Left renal pelvis (tissue), 4 donors: Measurements from ENCODE around the gene ZBTB47. TPM values are rescaled to one million over a fixed set of nuclear protein-coding genes. Genes with fewer than 3 reads are reported as not detected.

Experiments used
- DNase-seq, 4 donors: peaks; one replicate each; pipeline ENCODE4 v3.0.0-alpha.2; 2013; ENCODE audit warnings: low read depth in 4 of 4, low spot score in 3 of 4
- polyA plus RNA-seq, 4 donors: library from polyadenylated mRNA; unstranded; fragments of 120-200 nt; gene quantifications; one replicate each; pipeline ENCODE4 v1.2.1, GENCODE V29; 2013; ENCODE audit not compliant: insufficient read length in 4 of 4

The ZBTB47 gene
- polyA plus RNA-seq, result 10 to 100 TPM; 13.5 to 34.0 (median 15.4) TPM

DNA sequence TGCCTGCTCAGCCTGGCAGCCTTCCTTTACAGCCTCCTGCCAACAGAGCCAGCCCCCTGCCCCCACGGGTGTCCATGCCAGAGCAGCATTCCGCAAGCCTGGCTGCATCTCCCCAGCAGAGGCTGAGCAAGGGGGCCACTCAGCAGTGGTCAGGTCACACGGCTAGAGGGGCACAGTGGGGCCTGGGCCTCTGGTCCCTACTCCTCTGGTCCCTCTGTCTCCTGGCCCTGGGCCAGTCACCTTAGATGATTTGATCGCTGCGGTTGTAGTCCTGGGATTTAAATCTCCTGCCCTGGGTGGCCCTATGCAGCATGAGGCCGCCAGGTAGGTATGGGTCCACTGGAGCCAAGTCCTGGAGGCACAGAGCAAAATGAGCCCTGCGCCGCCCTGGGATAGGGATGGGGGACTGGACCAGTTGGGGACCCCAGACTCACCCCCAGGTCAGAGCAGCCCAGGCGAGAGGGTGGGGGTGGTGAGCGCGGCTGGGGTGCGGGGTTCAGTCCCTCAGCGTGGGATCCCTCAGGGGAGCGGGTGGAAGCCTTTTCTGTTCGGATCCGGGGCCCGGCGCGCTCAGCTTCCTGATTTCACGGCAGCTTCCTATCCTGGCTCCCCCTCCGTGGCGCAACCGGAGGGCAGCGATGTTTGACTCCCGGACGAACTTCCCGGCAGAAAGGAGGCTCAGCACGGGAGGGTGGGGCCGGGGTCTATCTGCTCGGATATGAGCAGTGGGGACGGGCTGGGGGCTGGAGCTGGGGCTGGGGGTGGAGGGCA is at the start of gene ZBTB47:
ZBTB47 (plus strand) TSS at position 138 of the 771 bp plus-strand sequence. CDS start 4,659 bp downstream, outside the sequence.
- no peak for DNase-seq

DNA sequence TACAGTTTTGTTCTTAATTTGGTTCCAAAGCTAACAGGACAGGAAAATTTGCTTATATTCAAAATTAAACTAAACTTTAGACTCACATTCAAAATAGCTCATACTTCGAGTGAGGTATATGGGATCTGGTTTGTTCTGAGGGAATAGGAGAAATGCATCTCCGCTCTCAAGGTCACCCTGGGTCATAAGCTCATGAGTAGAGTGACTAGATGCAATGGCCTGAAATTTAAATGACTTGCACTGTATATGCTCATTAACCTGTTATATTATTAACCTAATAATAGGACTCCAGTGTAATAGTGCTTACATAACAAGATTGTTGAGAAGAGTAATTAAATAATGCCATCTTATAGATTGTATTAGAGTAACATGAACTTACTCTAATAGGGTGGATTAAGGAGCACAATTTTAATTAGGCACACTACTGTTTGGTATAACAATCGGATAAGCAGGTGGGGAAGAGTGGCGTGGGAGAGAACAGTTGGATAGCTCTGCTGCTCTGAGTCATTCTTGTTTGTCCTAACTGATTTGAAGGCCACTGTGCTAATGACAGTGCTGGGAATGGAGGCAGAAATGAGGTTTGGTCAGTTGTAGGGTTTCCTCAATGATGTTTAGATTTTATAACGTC is 47.8 kb upstream of the ZBTB47 start:
- no peak for DNase-seq

DNA sequence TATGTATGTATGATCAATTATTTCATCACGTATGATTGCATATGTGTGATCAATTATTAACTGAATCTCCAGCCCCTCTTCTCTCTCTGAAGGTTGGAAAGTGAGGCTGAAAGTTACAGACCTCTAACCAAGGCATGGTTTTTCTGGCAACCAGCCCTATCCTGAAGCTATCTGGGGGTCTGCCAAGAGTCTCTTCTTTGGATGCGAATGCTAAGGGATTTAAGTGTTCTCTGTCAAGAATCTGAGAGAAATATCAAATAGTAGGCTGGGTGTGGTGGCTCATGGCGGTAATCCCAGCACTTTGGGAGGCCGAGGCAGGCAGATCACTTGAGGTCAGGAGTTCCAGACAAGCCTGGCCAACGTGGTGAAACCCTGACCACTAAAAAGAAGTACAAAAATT is 44.9 kb upstream of the ZBTB47 start:
- no peak for DNase-seq

DNA sequence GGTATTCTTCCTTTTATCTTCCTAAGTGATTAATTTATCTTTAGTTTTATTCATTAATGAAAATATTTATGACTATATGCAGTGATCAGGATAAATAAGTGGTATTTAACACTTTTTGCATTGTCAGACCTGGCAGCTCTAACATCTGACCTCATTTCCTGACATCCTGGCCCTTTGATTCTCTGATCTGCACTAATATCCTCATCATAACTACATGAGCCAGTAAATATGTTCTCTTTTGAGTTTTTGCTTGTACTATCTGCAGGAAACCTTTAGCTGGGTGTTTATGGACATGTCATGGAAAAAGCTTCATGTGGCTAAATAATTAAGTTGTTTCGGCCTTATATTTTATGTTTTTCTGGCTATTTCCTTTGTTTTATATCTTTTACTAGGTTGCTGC is 42.5 kb upstream of the ZBTB47 start:
- no peak for DNase-seq

DNA sequence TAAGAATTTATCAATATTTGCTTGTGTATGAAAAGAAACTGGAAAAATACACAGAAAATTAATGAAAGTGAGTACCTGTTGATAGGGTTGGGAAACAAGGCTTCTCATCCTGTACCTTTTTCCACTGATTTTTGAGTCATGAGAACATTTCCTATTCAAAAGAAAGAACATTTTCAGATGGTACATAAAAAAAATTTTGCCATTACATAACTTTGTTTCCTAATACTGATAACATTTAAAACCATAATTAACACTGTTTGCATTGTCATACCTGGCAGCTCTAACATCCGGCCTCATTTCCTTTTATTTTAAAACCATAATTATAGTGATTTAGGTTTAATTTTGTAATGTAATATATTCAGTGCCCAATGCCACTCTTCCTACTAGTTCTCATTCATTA is 41.3 kb upstream of the ZBTB47 start:
- DNase-seq, result no peak

DNA sequence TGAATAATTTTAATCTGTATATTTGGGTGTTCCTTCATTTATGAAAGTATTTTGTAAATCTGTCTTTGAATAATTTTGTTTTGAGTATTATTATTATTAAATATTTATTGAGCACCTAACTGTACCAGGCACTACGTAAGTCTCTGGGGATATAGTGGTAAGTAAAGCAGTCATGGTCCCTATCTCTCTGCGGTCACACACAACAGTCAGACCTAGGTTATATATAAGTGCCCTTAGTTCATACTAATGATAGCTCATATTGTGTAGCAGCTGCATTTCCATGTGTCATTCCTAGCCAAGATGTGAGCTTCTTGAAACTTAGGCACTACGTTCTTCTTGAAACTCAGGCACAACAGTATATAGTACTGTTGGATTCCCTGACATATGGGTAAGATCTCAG is 40.6 kb upstream of the ZBTB47 start:
- DNase-seq, result no peak

DNA sequence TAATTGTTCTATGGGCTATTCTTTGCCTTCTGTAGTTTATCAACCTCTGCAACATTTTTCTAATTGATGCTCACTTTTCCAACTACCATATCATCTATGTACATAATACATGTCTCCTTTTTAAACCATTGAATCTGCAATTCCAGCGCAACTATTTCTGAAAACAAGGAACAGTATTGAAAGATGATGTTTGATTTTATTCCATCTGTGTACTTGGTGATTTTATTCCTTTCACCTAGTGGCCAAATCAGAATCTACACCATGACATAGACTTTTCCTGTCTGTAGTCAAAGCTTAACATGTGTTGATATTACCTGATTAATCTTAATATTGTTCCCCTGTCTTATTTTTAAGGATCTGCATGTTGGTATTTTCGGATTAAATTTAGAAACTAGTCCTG is 40.0 kb upstream of the ZBTB47 start:
- DNase-seq, result no peak

DNA sequence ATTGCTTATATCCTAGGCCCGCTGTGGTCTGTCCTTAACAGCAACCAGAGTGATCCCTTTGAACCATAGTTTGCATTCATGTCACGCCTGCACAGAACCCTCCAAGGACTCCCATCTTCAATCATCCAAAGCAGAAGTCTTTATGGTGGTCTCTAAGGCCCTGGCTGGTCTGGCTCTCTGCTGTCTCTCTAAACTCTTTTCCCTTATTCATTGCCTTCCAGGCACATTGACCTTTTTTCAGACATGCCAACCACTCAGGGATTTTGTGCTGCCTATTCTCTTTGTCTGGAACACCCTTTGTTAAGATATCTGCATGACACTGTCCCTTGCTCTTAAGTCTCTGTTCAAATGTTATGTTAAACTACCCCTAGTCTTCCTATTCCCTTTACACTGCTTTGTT is 21.9 kb upstream of the ZBTB47 start:
- no peak for DNase-seq

DNA sequence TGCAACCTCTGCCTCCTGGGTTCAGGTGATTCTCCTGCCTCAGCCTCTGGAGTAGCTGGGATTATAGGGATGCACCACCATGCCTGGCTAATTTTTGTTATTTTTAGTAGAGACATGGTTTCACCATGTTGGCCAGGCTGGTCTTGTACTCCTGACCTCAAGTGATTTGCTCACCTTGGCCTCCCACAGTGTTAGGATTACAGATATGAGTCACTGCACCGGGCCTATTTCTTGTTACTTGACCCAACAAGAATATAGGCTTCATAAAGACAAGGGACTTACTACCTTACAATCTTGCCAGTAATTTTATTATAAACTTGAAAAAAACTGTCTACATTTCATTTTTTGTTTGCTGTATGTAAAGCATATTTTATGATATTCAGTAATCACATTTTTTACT is 21.4 kb upstream of the ZBTB47 start:
- no peak for DNase-seq

DNA sequence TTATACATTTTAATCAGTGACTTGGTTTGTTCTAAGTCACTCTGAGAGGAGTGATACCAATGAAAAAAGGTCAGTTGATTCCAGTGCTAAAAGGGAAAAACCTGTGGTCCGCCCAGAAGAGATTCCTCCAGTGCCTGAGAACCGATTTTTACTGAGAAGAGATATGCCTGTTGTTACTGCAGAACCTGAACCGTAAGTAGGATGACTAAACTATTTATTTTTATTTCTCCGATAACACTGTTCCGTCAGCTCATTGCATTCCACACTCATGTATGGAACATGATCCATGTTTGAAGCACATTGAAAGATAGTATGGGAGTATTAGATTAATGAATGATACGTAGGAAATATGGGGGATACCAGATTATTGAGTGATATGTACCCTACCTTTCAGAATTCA is 20.0 kb upstream of the ZBTB47 start:
- no peak for DNase-seq

DNA sequence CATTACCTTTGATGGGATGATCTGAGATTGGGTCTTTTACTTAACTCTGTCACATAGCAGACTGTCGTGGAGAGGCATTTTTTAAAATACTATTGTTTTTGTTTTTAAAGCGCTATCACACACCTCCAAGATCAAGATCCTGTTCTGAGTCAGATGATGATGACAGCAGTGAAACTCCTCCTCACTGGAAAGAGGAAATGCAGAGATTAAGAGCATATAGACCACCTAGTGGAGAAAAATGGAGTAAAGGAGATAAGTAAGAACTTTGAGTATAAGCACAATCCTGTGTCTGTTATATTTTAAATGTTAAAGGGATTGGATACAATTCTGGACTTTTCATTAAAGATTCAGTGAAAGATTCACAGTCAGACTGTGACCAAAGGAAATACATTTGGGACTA is 18.4 kb upstream of the ZBTB47 start:
- no peak for DNase-seq

DNA sequence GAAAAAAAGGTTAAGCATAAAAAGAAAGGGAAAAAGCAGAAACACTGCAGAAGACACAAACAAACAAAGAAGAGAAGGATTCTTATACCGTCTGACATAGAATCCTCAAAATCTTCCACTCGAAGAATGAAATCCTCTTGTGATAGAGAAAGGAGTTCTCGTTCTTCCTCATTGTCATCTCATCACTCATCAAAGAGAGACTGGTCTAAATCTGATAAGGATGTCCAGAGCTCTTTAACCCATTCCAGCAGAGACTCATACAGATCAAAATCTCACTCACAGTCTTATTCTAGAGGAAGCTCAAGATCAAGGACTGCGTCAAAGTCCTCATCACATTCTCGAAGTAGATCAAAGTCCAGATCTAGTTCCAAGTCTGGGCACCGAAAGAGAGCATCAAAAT is 16.5 kb upstream of the ZBTB47 start:
- DNase-seq, result no peak

DNA sequence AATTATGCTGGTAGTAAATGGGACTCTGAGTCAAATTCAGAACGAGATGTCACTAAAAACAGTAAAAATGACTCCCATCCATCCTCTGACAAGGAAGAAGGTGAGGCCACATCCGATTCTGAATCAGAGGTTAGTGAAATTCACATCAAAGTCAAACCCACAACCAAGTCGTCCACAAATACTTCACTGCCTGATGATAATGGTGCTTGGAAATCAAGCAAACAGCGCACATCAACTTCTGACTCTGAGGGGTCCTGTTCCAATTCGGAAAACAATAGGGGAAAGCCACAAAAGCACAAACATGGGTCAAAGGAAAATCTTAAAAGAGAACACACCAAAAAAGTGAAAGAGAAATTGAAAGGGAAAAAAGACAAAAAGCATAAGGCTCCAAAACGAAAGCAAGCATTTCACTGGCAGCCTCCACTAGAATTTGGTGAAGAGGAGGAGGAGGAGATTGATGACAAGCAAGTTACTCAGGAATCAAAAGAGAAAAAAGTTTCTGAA is 15.1 kb upstream of the ZBTB47 start:
- DNase-seq, result no peak

DNA sequence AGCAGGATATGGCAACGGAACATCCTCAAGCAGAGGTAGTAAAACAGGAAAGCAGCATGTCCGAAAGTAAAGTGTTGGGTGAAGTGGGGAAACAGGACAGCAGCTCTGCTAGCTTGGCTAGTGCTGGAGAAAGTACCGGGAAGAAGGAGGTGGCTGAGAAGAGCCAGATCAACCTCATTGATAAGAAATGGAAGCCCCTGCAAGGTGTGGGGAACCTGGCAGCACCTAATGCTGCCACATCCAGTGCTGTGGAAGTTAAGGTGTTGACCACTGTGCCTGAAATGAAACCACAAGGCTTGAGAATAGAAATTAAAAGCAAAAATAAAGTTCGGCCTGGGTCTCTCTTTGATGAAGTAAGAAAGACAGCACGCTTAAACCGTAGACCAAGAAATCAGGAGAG is 14.3 kb upstream of the ZBTB47 start:
- DNase-seq, result no peak

DNA sequence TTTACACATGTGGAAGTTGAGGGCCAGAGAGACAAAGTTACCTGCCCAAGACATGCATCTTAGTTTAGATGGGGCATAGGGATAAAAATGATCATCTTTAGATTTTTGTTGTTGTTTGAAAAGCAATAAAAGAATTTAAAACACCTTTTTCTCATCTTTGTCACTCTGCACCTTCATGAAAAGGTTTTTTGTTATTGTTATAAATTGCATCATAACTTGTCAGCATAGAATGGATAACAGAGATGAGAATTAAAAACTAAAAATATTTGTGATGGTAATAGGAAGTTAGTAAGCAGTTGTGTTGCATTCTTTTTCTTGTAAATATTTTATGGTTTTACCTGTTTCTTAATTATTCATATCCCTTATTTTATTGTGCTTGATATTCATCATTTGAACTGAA is 13.4 kb upstream of the ZBTB47 start:
- no peak for DNase-seq

DNA sequence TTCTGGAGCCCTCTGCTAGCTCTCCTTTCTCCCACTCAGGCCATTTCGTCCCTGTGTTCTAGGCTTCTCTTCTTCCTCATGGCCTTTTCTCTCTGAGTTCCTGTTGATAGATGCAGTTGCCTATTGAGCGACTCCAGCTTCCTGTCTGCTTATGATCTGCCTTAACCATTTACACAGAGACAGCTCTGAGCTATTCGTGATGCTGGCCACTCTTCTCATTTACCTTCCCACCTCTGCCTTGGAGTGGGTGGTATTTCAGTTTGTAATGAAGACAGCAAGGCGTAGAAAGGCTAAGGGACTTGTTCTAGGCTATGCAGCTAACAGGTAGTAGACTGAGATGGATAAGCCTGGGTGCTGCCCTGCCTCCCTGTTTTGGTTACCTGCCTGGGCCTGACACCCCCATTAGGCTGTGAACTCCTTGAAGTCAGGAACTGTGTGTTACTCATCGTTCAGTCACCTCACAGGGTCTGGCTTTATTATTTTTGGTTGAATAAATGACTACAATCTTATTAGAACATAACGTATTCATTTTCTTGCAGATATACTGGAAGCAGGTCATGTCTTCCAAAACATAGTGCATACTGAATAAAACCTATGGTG is 12.6 kb upstream of the ZBTB47 start:
- DNase-seq, result no peak

DNA sequence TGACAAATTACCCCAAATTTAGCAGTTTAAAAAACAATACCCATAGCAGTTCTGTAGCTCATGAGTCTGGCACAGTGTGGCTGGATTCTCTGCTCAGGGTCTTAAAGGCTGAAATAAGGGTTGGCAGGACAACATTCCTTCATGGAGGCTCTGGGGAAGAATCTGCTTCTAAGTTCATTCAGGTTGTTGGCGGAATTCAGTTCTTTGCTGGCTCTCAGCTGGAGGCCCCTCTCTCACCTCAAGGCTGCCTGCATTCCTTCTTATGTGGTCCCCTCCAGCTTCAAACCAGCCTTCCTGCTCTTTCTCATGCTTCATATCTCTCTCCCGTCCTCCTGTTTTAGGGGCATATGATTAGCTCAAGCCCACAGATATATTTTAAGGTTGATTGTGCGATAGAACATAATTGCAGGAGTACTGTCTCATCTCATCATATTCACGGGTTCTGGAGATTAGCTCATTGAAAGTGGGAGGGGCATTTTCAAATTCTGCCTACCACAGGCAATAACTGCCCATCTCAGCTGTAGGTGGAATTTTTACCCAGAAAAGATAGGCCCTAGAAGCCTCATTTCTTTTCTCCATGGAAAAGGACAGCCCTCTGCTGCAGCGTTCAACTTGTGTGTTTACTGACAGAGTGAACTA is 5.6 kb upstream of the ZBTB47 start:
- DNase-seq, result no peak

DNA sequence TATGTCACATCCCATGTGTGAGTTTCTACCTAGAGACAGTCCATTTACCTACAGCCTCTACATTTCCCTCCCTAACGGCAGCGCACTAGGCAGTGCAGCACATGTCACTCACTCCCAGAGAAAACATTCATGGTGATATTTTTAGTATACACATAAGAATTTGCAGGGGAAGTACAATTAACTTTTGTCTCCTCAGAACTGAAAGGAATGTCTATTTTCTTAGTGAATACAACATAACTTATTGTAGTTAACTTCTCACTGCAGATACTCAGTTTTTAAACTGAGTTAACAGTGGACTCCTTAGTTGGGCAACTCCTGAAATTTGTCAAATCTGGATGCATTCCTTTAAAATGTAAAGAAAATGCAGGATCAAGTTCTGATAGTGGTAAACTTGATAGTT is 4.5 kb upstream of the ZBTB47 start:
- no peak for DNase-seq

DNA sequence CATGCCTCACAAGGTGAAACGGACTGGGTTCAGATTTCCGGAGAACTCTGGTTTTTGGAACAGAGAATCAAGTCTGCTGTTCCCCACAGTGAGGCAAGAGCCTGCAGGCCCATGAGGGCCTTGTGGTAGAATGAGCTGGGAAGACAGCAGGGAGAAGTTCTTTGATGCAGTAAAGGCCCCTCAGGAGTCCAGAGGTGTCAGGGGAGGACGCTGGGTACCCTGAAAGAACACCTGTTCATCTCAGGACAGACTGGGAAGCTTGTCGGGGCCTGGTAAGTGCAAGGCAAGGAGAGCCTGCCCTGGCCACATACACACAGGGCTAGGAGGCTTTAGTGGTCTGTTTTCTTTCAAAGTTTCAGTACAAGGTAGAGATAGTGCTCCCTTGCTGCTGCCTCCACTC is 3.7 kb upstream of the ZBTB47 start:
- no peak for DNase-seq

DNA sequence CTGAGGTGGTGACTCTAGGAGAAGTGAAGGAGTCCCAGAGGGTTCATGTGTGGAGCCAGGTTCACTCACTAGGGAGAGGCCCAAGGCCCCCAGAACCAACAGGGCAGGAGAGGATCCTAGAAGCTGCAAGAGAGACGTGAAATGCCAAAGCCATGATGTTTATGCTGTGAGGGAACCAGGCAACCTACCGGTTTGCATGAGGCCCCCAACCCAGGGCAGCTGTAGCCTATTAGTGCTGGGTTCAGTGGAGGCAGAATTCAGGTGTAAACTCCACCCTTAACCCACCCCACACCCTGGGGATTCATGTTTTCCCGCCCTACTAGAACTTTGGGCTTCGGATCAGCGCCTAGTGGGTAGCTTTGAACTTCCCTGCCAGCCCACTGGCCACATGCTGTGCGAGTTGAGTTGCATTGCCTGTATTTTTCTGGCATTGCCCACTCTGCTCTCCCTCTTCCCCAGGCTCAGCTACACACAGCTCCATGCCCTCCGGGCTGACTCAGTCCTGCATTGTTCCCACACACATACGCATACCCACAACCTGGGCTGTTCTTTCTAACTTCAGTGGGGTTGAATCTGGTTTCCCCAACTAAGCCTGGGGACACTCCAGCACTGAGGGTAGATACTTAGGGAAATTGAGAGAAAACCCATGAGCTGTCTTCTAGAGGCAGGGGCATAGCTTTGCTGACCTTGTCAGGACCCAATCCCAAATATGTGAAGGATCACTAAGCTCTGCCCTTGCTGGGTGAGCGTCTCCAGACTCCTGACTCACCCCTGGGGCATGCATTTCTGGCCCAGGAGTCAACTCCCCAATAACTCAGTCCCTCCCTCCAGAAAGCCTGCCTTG is 2.0 kb upstream of the ZBTB47 start:
- DNase-seq, result no peak

DNA sequence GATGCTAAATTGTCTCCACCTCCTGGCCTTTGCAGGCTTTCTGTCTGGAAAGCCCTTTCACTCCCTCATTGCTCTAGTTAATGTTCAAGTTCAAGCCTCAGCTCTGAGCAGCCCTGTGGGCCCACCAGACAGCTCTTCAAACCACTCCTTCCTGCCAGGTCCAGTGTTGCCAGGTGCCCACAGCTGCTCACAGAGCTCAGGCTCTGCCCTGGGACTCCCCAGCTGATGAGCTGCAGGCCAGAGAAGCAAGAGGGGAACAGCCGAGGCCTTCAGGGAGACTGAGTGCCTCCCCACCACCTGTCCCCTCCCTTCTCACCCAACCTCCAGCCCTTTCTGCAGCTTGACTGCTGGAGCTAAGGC is 1.3 kb upstream of the ZBTB47 start:
- no peak for DNase-seq
